Measurements from ENCODE around the gene LPAR3. TPM values are rescaled to one million over a fixed set of nuclear protein-coding genes. Genes with fewer than 3 reads are reported as not detected.

LPAR3 gene
- total RNA-seq, 4 donors from 2014 or later, result 13.0 to 19.0 (median 14.5) TPM

- intact Hi-C loops (cut with DNase I; ENCODE audit: low total_unique reads), result no loop called here
- 75 to 82% methylated on average over 6 of the region's 6 CpGs for WGBS, 2 donors
- no peak overlapping the region for H3K4me3 ChIP-seq (ENCODE audit: low read depth, poor library complexity, severe bottlenecking)
- TF ChIP-seq POLR2A (IDR thresholded peaks at IDR 0.05) (no peak), CTCF (IDR thresholded peaks at IDR 0.05) (no peak)
- DNase-seq (ENCODE audit: low spot score in 2 of 2), result no peak
Measured at GRCh38 chr1:84861988-84862644, 30.9 kb downstream of the LPAR3 start.

DNA sequence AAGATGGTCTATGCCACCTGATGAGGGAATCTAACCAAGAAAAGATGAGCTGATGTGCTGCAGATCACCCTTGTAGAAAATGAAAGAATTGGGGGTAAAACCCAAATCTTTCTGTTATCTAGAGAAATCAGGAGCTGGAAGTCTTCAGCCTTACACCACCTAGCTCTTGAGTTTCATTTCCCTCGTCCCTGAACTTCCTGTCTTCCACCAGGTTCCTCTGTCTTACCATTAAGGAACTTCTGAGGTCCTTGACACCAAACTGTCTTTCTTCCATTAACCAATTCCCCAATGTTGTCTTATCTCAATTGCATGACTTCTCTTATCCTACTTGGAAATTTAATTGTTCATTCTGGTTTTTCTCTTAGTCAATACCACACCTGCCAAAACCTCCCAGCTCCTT, 31.5 kb downstream of the LPAR3 start:
- WGBS, 2 donors, result 40 to 64% methylated on average over 1 of the region's 1 CpG
- no peak for DNase-seq (ENCODE audit: low spot score in 2 of 2)
- H3K4me3 ChIP-seq (ENCODE audit: low read depth, poor library complexity, severe bottlenecking), result no peak overlapping the region
- intact Hi-C loops (cut with DNase I; ENCODE audit: low total_unique reads), result no loop called here
- no peak for TF ChIP-seq CTCF (IDR thresholded peaks at IDR 0.05)
- no peak for TF ChIP-seq POLR2A (IDR thresholded peaks at IDR 0.05)

GRCh38 chr1:84859866-84860265, 33.1 kb downstream of the LPAR3 start:
- TF ChIP-seq CTCF (IDR thresholded peaks at IDR 0.05) (no peak), POLR2A (IDR thresholded peaks at IDR 0.05) (no peak)
- DNase-seq (ENCODE audit: low spot score in 2 of 2), result no peak
- intact Hi-C loops (cut with DNase I; ENCODE audit: low total_unique reads), result no loop called here
- 51 to 53% methylated on average over 4 of the region's 4 CpGs for WGBS, 2 donors
- no peak overlapping the region for H3K4me3 ChIP-seq (ENCODE audit: low read depth, poor library complexity, severe bottlenecking)

DNA sequence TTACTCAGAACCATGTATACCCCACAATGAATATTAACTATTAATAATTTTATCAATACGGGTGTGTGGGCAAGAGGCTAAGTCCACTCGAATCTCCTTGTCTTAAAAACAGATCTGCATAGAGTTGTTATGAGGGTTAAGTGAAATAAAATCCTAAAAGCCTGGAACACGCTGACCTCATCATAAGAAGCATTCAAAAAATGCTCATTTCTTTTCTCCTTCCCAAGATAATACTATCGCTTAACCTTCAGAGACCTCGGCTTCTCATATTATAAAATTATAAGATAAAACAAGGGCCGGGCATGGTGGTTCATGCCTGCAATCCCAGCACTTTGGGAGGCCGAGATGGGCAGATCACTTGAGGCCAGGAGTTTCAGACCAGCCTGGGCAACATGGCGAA, 35.1 kb downstream of the LPAR3 start:
- no peak for TF ChIP-seq CTCF (IDR thresholded peaks at IDR 0.05)
- no peak for TF ChIP-seq POLR2A (IDR thresholded peaks at IDR 0.05)
- no peak overlapping the region for H3K4me3 ChIP-seq (ENCODE audit: low read depth, poor library complexity, severe bottlenecking)
- intact Hi-C loops (cut with DNase I; ENCODE audit: low total_unique reads), result no loop called here
- no peak for DNase-seq (ENCODE audit: low spot score in 2 of 2)
- WGBS, 2 donors, result 92% methylated on average over 8 of the region's 8 CpGs

GRCh38 chr1:84856726-84857270, 36.2 kb downstream of the LPAR3 start:
- intact Hi-C loops (cut with DNase I; ENCODE audit: low total_unique reads), result no loop called here
- TF ChIP-seq CTCF (IDR thresholded peaks at IDR 0.05), result no peak
- TF ChIP-seq POLR2A (IDR thresholded peaks at IDR 0.05), result no peak
- WGBS, 2 donors, result 82 to 83% methylated on average over 2 of the region's 2 CpGs

More at GRCh38 chr1:84856726-84857270, 36.2 kb downstream of the LPAR3 start:
- H3K4me3 ChIP-seq (ENCODE audit: low read depth, poor library complexity, severe bottlenecking), result no peak overlapping the region
- no peak for DNase-seq (ENCODE audit: low spot score in 2 of 2)
